Activated naive CD4-positive, alpha-beta T cell treated with anti-CD3 and anti-CD28 coated beads, Interleukin-2, amount 10 ng/mL, durations not matched to agents 7 days and 5 days (primary cell): ENCODE results near the gene ITGA6.

Experiments used
- CTCF ChIA-PET: fragments of 350-600 bp; sonication (Branson Sonifier 250); formaldehyde crosslinking; loops from one replicate; lab custom pipeline; 2021; ENCODE audit warnings: antibody characterized with exemption; lab: Charles Lee
- DNase-seq: peaks from one replicate; pipeline ENCODE4 v3.0.0-alpha.2; 2020
- H3K27ac Mint-ChIP-seq: one replicate; pipeline ENCODE4 v1.8.0; 2021; ENCODE audit warnings: mild to moderate bottlenecking, moderate library complexity, mixed read lengths
- H3K27me3 Mint-ChIP-seq: one replicate; pipeline ENCODE4 v1.8.0; 2021; ENCODE audit warnings: mild to moderate bottlenecking, mixed read lengths
- H3K36me3 Mint-ChIP-seq: one replicate; pipeline ENCODE4 v1.8.0; 2021; ENCODE audit warnings: mixed read lengths
- H3K4me1 Mint-ChIP-seq: one replicate; pipeline ENCODE4 v1.8.0; 2021; ENCODE audit warnings: mixed read lengths
- H3K4me3 Mint-ChIP-seq: one replicate; pipeline ENCODE4 v1.8.0; 2021; ENCODE audit warnings: mild to moderate bottlenecking, moderate library complexity, mixed read lengths
- H3K9me3 Mint-ChIP-seq: one replicate; pipeline ENCODE4 v1.8.0; 2021; ENCODE audit warnings: mixed read lengths

The ITGA6 gene

GRCh38 chr2:172472446-172473033 is 45.2 kb downstream of the ITGA6 start:
- Mint-ChIP-seq H3K27ac (peak overlapping the region; percentile 21), H3K27me3 (no peaks in the 10 kb centered on the region), H3K4me3 (no peak overlapping the region), H3K36me3 (peaks cover 61% of the 10 kb centered on the region), H3K4me1 (peaks cover 23% of the 10 kb centered on the region), H3K9me3 (no peaks in the 10 kb centered on the region)
- peak; percentile 60 for DNase-seq
- CTCF ChIA-PET: interaction anchor here (1.1 to 1.7 kb wide), 3 partner anchors 11 to 238 kb away, joined by 3 to 10 read pairs (median 6); no protein-coding TSS in a partner anchor

GRCh38 chr2:172473167-172473566 is 45.8 kb downstream of the ITGA6 start:
- DNase-seq: no peak
- Mint-ChIP-seq H3K4me1 (peaks cover 23% of the 10 kb centered on the region), H3K4me3 (no peak overlapping the region), H3K36me3 (peaks cover 62% of the 10 kb centered on the region), H3K9me3 (no peaks in the 10 kb centered on the region), H3K27me3 (no peaks in the 10 kb centered on the region), H3K27ac (no peak overlapping the region)
- CTCF ChIA-PET: interaction anchor here (0.8 to 1.7 kb wide), 4 partner anchors 11 to 237 kb away, joined by 3 to 6 read pairs (median 4); no protein-coding TSS in a partner anchor

DNA sequence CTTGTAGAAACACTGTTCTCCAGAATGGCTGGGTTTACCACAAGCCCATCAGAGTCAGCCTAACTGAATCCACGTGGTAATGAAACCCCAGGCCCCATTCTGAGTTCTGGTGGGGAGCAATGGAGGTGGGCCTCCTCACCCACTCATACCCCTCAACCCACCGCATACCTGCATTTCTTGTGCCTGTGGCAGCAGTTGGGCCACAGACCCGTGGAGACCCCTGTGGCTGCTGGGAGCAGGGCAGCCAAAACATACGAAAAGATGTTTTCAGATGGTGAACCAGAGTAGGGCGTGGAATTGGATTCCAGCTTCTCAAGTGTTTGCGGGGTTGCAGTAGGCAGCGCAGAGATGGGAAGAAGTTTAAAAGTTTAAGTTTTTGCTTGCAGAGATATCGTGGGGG is 51.0 kb downstream of the ITGA6 start:
- Mint-ChIP-seq H3K36me3 (peaks cover 67% of the 10 kb centered on the region), H3K27me3 (no peaks in the 10 kb centered on the region), H3K27ac (no peak overlapping the region), H3K4me1 (peaks cover 30% of the 10 kb centered on the region), H3K9me3 (no peaks in the 10 kb centered on the region), H3K4me3 (no peak overlapping the region)
- CTCF ChIA-PET: no interaction called here
- DNase-seq: no peak

DNA sequence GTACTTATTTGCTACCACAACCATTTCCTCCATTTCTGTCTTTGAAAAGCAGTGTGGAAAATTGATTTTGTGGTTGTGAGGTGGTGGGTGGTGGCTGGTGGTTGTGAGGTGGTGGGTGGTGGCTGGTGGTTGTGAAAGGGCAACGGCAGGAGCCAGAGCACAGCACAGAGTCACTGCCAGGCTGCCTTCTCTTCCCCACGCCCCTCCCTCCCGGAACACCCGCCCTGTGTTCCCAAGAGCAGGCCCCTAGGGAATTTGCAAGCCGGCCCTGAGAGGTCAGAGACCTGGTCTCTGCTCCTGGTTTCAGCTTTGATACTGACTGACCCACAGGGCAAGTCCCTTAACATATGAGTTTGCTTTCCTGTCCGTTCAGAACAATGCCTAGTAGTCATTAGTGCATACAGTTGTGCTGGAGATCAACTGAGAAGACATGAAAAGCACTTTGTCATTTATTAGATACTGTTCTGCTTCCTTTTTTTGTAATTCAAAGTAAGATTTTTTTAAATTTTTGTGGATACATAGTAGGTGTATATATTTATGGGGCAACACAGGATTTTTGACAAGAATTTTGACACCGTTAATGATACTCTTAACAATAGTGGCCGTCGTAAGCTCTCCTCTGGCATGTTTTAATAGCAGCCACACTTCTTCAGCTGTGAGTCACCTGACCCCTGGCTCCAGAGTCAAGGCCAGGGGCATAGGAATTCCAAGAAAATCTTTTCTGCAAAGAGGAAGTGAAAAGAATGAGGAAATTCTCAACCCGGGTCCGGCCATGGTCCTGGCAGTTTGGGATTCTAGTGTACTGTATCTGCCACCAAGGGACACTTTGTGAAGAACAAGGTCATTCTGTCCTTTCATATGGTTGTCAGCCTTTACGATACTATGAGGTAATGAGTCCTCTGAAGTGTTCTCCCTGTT is 53.2 kb downstream of the ITGA6 start:
- Mint-ChIP-seq H3K27me3 (no peaks in the 10 kb centered on the region), H3K4me3 (no peak overlapping the region), H3K9me3 (no peaks in the 10 kb centered on the region), H3K27ac (peak overlapping the region; percentile 15), H3K36me3 (peaks cover 70% of the 10 kb centered on the region), H3K4me1 (peaks cover 37% of the 10 kb centered on the region)
- CTCF ChIA-PET: interaction anchor here (4.0 kb wide), 1 partner anchor 14 kb away, joined by 22 read pairs; no protein-coding TSS in a partner anchor
- DNase-seq: no peak

DNA sequence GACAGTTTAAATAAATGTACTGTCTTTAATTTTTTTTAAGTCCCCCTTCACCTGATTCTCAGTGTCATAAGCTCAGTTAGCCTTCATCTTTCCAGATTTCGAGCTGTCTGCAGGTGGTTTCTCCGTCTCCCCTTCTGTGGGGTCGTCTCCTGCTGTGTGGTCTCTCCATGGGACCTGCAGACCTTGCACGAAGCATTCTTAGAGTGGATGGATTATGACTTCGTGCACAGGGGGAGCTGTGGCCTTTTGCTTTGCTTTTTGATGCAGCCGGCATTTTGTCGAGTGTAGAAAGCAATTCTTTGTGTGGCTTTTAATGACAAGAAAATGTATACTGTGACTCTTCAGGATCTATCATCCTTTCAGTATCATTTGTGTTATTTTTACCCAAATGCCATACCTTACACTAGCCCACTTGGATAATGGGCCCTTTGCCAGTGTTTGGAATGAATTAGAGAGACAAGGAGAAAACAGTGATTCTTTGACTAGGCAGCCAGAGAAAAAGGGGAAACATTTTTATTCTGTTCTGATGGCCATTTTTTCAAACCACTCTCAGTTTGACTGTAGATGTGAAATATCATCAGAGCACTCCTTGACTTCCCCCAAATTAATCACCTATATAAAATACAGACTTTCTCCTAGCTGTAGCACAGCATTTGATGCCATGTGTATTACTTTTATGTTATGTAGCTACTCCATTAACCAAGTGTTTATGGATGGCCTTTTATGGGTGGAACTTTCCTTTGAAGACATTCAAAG is 54.3 kb downstream of the ITGA6 start:
- CTCF ChIA-PET: interaction anchor here (1.4 to 4.0 kb wide), 3 partner anchors 15 to 113 kb away, joined by 3 to 22 read pairs (median 3); no protein-coding TSS in a partner anchor

GRCh38 chr2:172484253-172484652 is 56.9 kb downstream of the ITGA6 start:
- CTCF ChIA-PET: interaction anchor here (0.6 to 4.0 kb wide), 11 partner anchors 9 to 313 kb away, joined by 3 to 22 read pairs (median 4); no protein-coding TSS in a partner anchor
- H3K36me3 Mint-ChIP-seq: peaks cover 72% of the 10 kb centered on the region
- DNase-seq: no peak
- H3K9me3 Mint-ChIP-seq: no peaks in the 10 kb centered on the region
- H3K4me3 Mint-ChIP-seq: no peak overlapping the region
- peak overlapping the region; percentile 1 for H3K27ac Mint-ChIP-seq
- H3K27me3 Mint-ChIP-seq: no peaks in the 10 kb centered on the region
- H3K4me1 Mint-ChIP-seq: peaks cover 37% of the 10 kb centered on the region

More for the DNA sequence above, 54.3 kb downstream of the ITGA6 start:
- Mint-ChIP-seq H3K4me3 (no peak overlapping the region), H3K27ac (no peak overlapping the region), H3K27me3 (no peaks in the 10 kb centered on the region), H3K4me1 (peaks cover 37% of the 10 kb centered on the region), H3K9me3 (no peaks in the 10 kb centered on the region), H3K36me3 (peaks cover 69% of the 10 kb centered on the region)
- DNase-seq: no peak

DNA sequence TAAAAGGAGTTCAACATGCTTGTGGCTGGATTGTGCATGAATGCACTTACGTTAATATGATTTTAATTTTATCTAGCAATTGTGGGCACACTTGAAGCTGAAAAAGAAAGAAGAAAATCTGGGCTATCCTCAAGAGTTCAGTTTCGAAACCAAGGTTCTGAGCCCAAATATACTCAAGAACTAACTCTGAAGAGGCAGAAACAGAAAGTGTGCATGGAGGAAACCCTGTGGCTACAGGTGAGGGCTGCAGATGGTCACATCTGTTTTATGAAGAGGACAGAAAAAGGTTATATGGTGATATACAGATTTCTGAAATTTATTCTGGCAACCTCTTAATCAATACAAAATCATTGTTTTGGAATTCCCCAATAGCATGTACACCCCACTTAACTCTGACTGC is 57.3 kb downstream of the ITGA6 start:
- no peak for DNase-seq
- CTCF ChIA-PET: interaction anchor here (0.6 to 4.0 kb wide), 12 partner anchors 9 to 314 kb away, joined by 3 to 22 read pairs (median 4); no protein-coding TSS in a partner anchor
- no peaks in the 10 kb centered on the region for H3K27me3 Mint-ChIP-seq
- H3K4me3 Mint-ChIP-seq: no peak overlapping the region
- peaks cover 72% of the 10 kb centered on the region for H3K36me3 Mint-ChIP-seq
- peaks cover 33% of the 10 kb centered on the region for H3K4me1 Mint-ChIP-seq
- peak overlapping the region; percentile 4 for H3K27ac Mint-ChIP-seq
- H3K9me3 Mint-ChIP-seq: no peaks in the 10 kb centered on the region

GRCh38 chr2:172488556-172488955 is 61.2 kb downstream of the ITGA6 start:
- DNase-seq: no peak
- Mint-ChIP-seq H3K27ac (no peak overlapping the region), H3K4me1 (peaks cover 20% of the 10 kb centered on the region), H3K4me3 (no peak overlapping the region), H3K36me3 (peaks cover 83% of the 10 kb centered on the region), H3K9me3 (no peaks in the 10 kb centered on the region), H3K27me3 (no peaks in the 10 kb centered on the region)
- CTCF ChIA-PET: interaction anchor here (1.0 kb wide), 1 partner anchor 361 kb away, joined by 3 read pairs; no protein-coding TSS in a partner anchor

DNA sequence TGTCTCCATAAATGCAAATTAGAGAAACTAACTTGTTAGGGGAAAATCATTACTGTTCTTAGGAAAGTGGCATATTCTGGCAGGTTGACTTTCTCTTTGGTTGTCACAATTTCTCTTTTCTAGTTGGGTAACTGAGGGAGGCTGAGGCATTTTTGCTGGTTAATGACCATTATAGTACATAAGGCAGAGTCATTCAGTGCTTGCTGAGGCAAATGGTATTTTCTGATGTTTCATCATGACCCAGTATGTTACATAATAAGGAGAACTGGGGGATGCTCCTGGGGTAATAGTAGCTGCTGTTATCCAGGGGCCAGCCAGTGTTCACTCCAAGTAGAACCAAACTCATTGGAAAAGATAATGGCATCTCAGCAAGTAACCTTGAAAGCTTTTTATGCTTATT is 62.3 kb downstream of the ITGA6 start:
- Mint-ChIP-seq H3K27me3 (no peaks in the 10 kb centered on the region), H3K9me3 (no peaks in the 10 kb centered on the region), H3K4me3 (no peak overlapping the region), H3K27ac (no peak overlapping the region), H3K4me1 (peaks cover 24% of the 10 kb centered on the region), H3K36me3 (peaks cover 88% of the 10 kb centered on the region)
- no peak for DNase-seq
- CTCF ChIA-PET: no interaction called here

DNA sequence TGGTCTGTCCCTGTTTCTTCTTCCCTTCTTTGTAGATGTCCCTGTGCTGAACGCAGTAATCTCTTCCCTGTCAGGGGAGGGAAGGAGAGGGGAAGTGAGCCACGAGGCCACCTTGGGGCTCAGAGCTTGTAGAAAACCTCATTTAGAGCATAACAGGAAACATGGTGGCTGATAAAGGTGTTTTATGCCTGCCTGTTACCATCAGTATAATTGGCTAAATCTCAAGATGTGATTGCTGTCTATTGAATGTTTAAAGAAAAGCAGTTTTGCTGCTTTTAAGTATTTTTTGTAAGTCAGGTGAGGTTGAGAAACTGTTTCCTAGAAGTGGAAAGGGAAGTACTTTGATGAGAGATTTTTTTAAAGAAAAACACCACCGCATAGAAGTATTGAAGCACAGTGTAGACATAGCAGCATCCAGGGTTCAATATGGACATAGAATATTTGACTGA is 68.8 kb downstream of the ITGA6 start:
- H3K4me3 Mint-ChIP-seq: peak overlapping the region; percentile 20
- peak overlapping the region; percentile 97 for H3K27ac Mint-ChIP-seq
- DNase-seq: peak; percentile 64
- H3K4me1 Mint-ChIP-seq: peaks cover 50% of the 10 kb centered on the region
- peaks cover 83% of the 10 kb centered on the region for H3K36me3 Mint-ChIP-seq
- H3K9me3 Mint-ChIP-seq: peaks cover 6% of the 10 kb centered on the region
- no peaks in the 10 kb centered on the region for H3K27me3 Mint-ChIP-seq
- CTCF ChIA-PET: interaction anchor here (0.8 to 1.8 kb wide), 2 partner anchors 12 to 30 kb away, joined by 3 to 10 read pairs; no protein-coding TSS in a partner anchor

GRCh38 chr2:172507199-172507598 is 79.8 kb downstream of the ITGA6 start:
- Mint-ChIP-seq H3K27ac (no peak overlapping the region), H3K4me1 (peaks cover 19% of the 10 kb centered on the region), H3K36me3 (peaks cover 75% of the 10 kb centered on the region)

GRCh38 chr2:172510088-172510487 is 82.7 kb downstream of the ITGA6 start:
- peaks cover 41% of the 10 kb centered on the region for H3K9me3 Mint-ChIP-seq
- no peak for DNase-seq
- CTCF ChIA-PET: no interaction called here
- H3K27me3 Mint-ChIP-seq: no peaks in the 10 kb centered on the region
- H3K27ac Mint-ChIP-seq: peak overlapping the region; percentile 78
- H3K4me1 Mint-ChIP-seq: peaks cover 19% of the 10 kb centered on the region
- no peak overlapping the region for H3K4me3 Mint-ChIP-seq
- H3K36me3 Mint-ChIP-seq: peaks cover 78% of the 10 kb centered on the region

More at GRCh38 chr2:172507199-172507598, 79.8 kb downstream of the ITGA6 start:
- H3K27me3 Mint-ChIP-seq: no peaks in the 10 kb centered on the region
- no peak for DNase-seq
- peaks cover 16% of the 10 kb centered on the region for H3K9me3 Mint-ChIP-seq
- no peak overlapping the region for H3K4me3 Mint-ChIP-seq
- CTCF ChIA-PET: no interaction called here

- H3K4me3 Mint-ChIP-seq: no peak overlapping the region
- H3K27ac Mint-ChIP-seq: peak overlapping the region; percentile 78
- H3K27me3 Mint-ChIP-seq: no peaks in the 10 kb centered on the region
- H3K4me1 Mint-ChIP-seq: peaks cover 19% of the 10 kb centered on the region
- DNase-seq: no peak
- CTCF ChIA-PET: no interaction called here
- H3K36me3 Mint-ChIP-seq: peaks cover 74% of the 10 kb centered on the region
- peaks cover 43% of the 10 kb centered on the region for H3K9me3 Mint-ChIP-seq
Measured at GRCh38 chr2:172510548-172510947, 83.2 kb downstream of the ITGA6 start.
